Hepatocyte (in vitro differentiated cells): ENCODE measurements around the gene TAF9B. TPM values are rescaled to one million over a fixed set of nuclear protein-coding genes. Genes with fewer than 3 reads are reported as not detected.

Source experiments
- DNase-seq: peaks from one replicate; pipeline ENCODE4 v3.0.0-alpha.2; 2016; ENCODE audit warnings: low spot score
- H2AFZ ChIP-seq: fragments of 200-600 bp; sonication (generic); 2 replicates; pipeline ENCODE4 v1.6.0; 2016; ENCODE audit warnings: antibody characterized with exemption, mild to moderate bottlenecking
- H3K27ac ChIP-seq: fragments of 200-600 bp; sonication (generic); 2 replicates; pipeline ENCODE4 v1.5.1; 2016; ENCODE audit warnings: mild to moderate bottlenecking
- H3K27me3 ChIP-seq: fragments of 200-600 bp; sonication (generic); 2 replicates; pipeline ENCODE4 v1.6.1; 2016
- H3K36me3 ChIP-seq: fragments of 200-600 bp; sonication (generic); replicated peaks from 2 replicates; pipeline ENCODE4 v1.5.1; 2016; ENCODE audit warnings: low read depth; ENCODE audit not compliant: insufficient read depth
- H3K4me1 ChIP-seq: fragments of 200-600 bp; sonication (generic); 2 replicates; pipeline ENCODE4 v1.5.1; 2016; ENCODE audit warnings: mild to moderate bottlenecking, moderate library complexity; ENCODE audit not compliant: insufficient read depth
- H3K4me2 ChIP-seq: fragments of 200-600 bp; sonication (generic); 2 replicates; pipeline ENCODE4 v1.6.0; 2016
- H3K4me3 ChIP-seq: fragments of 200-600 bp; sonication (generic); 2 replicates; pipeline ENCODE4 v1.5.1; 2016; ENCODE audit warnings: mild to moderate bottlenecking
- H3K79me2 ChIP-seq: fragments of 200-600 bp; sonication (generic); 2 replicates; pipeline ENCODE4 v1.6.0; 2017; ENCODE audit warnings: mild to moderate bottlenecking
- H3K9me2 ChIP-seq: fragments of 200-600 bp; sonication (generic); replicated peaks from 2 replicates; pipeline ENCODE4 v1.6.0; 2017; ENCODE audit warnings: mild to moderate bottlenecking; ENCODE audit not compliant: insufficient read depth
- H3K9me3 ChIP-seq: fragments of 200-600 bp; sonication (generic); 2 replicates; pipeline ENCODE4 v1.5.1; 2016; ENCODE audit warnings: low read depth, mild to moderate bottlenecking
- H4K20me1 ChIP-seq: fragments of 200-600 bp; sonication (generic); 2 replicates; pipeline ENCODE4 v1.6.0; 2016; ENCODE audit warnings: mild to moderate bottlenecking; ENCODE audit not compliant: insufficient read depth, poor library complexity, severe bottlenecking
- CTCF ChIP-seq: fragments of 200-600 bp; sonication (generic); IDR thresholded peaks from 2 replicates; pipeline ENCODE4 v1.5.1; 2016; ENCODE audit warnings: antibody characterized with exemption, mild to moderate bottlenecking; ENCODE audit not compliant: poor library complexity
- EZH2 ChIP-seq: fragments of 200-600 bp; sonication (generic); IDR thresholded peaks from 2 replicates; pipeline ENCODE4 v1.6.1; 2016; ENCODE audit warnings: antibody characterized with exemption, mild to moderate bottlenecking, borderline replicate concordance
- EZH2phosphoT487 ChIP-seq: fragments of 200-600 bp; sonication (generic); IDR thresholded peaks from one replicate; pipeline ENCODE4 v1.6.1; 2018; ENCODE audit warnings: antibody characterized with exemption, mild to moderate bottlenecking, low read depth, moderate library complexity; ENCODE audit not compliant: unreplicated experiment, severe bottlenecking
- WGBS: methylation state at CpG from one replicate; pipeline ENCODE4 v1.1.6; 2016; ENCODE audit warnings: low lambda C conversion rate; ENCODE audit errors: missing lambda C conversion rate; 5-methylcytosine and 5-hydroxymethylcytosine counted together
- polyA plus RNA-seq: library from polyadenylated mRNA; unstranded; fragments of >200 nt; fragmentation: Nextera tagmentation; extraction: Ambion mirVana; gene quantifications from 2 replicates; pipeline ENCODE4 v1.2.1, GENCODE V29; 2016
- total RNA-seq: library from RNA; depleted of rRNA; stranded (reverse); fragments of >200 nt; gene quantifications from 2 replicates; pipeline ENCODE4 v1.2.3, GENCODE V29; 2014

Gene TAF9B
- total and polyA plus RNA-seq, 2 experiments from 2014 or later, result 13.5 to 23.0 TPM

GRCh38 chrX:78140206-78140605 lies 756 bp upstream of the TAF9B start:
- H3K4me2 ChIP-seq, result peak overlapping the region; percentile 79
- TF ChIP-seq CTCF (no peak), EZH2phosphoT487 (no peak), EZH2 (no peak)
- H3K4me3 ChIP-seq, result no peak overlapping the region
- no peaks in the 10 kb centered on the region for H4K20me1 ChIP-seq
- H3K4me1 ChIP-seq, result no peaks in the 10 kb centered on the region
- WGBS, result 83% methylated on average over 9 of the region's 9 CpGs
- no peaks in the 10 kb centered on the region for H3K27me3 ChIP-seq
- H2AFZ ChIP-seq, result peak overlapping the region; percentile 72
- no peaks in the 10 kb centered on the region for H3K36me3 ChIP-seq
- no peaks in the 10 kb centered on the region for H3K9me2 ChIP-seq
- H3K79me2 ChIP-seq, result no peaks in the 10 kb centered on the region
- H3K9me3 ChIP-seq, result no peaks in the 10 kb centered on the region
- DNase-seq, result no peak
- no peak overlapping the region for H3K27ac ChIP-seq

- Histone ChIP-seq H3K4me3 (no peak overlapping the region), H2AFZ (no peak overlapping the region), H3K79me2 (no peaks in the 10 kb centered on the region), H3K9me3 (no peaks in the 10 kb centered on the region), H4K20me1 (no peaks in the 10 kb centered on the region), H3K4me2 (no peak overlapping the region), H3K27ac (no peak overlapping the region), H3K27me3 (no peaks in the 10 kb centered on the region), H3K4me1 (no peaks in the 10 kb centered on the region), H3K9me2 (no peaks in the 10 kb centered on the region), H3K36me3 (no peaks in the 10 kb centered on the region)
- TF ChIP-seq EZH2 (no peak), EZH2phosphoT487 (no peak), CTCF (no peak)
- no peak for DNase-seq
- 79% methylated on average over 4 of the region's 4 CpGs for WGBS
Observed at GRCh38 chrX:78133238-78133960, 6.1 kb downstream of the TAF9B start.

- no peak for TF ChIP-seq EZH2phosphoT487
- TF ChIP-seq CTCF, result no peak
- TF ChIP-seq EZH2, result no peak
- Histone ChIP-seq H2AFZ (no peak overlapping the region), H3K4me1 (no peaks in the 10 kb centered on the region), H3K9me3 (no peaks in the 10 kb centered on the region), H3K9me2 (no peaks in the 10 kb centered on the region), H3K79me2 (no peaks in the 10 kb centered on the region), H4K20me1 (no peaks in the 10 kb centered on the region), H3K36me3 (no peaks in the 10 kb centered on the region), H3K27me3 (no peaks in the 10 kb centered on the region), H3K4me2 (no peak overlapping the region), H3K27ac (no peak overlapping the region), H3K4me3 (no peak overlapping the region)
- WGBS, result 54% methylated on average over 1 of the region's 1 CpG
- no peak for DNase-seq
Observed at GRCh38 chrX:78131117-78131516, 8.3 kb downstream of the TAF9B start.
